ENCODE results near the gene DFFB. TPM values are rescaled to one million over a fixed set of nuclear protein-coding genes. Genes with fewer than 3 reads are reported as not detected.

Gene DFFB
- total and polyA plus RNA-seq, 2 of the 4 experiments (the other 2 are of a cell fraction), result 6.5 to 7.3 TPM

DNA sequence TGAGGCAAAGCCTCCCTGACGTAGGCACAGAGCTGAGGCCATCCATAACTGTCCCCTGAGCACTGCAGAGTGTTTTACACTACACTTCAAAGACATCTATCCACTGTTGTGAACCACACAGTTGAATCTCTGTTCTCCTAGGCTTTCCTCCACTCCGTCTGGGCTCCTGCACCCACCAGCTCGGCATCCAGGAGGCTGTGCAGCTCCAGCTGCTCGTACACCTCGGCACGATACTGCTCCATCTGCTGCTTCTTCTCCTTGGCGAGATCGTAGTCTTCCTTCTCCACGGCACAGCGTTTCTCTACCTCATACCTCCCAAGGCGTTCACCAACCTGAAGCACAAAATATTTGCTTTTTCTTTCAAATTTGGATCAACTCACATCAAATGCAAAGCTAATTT, 18.5 kb upstream of the DFFB start:
- H3K4me2 ChIP-seq (ENCODE audit: low read depth, low read length), result no peak overlapping the region
- H3K18ac ChIP-seq (ENCODE audit: low read depth, low read length), result no peak overlapping the region
- H4K20me1 ChIP-seq (ENCODE audit: insufficient read depth, low read length), result no peaks in the 10 kb centered on the region
- H4K8ac ChIP-seq (ENCODE audit: low read depth in 2 of 2, low read length in 2 of 2), result no peak overlapping the region
- H3K27me3 ChIP-seq (ENCODE audit: control insufficient read depth, insufficient read depth, low read length), result no peaks in the 10 kb centered on the region
- 97% methylated on average over 9 of the region's 11 CpGs; no CpG with 5 or more reads in 1 of the 2 experiments for WGBS, 2 experiments (ENCODE audit: extremely low coverage in 2 of 2, insufficient read length in 1 of 2)
- no peak overlapping the region for H2BK5ac ChIP-seq (ENCODE audit: low read depth, low read length, poor library complexity, severe bottlenecking)
- dilution Hi-C loops (cut with HindIII; ENCODE audit: low sequenced_read_pairs, unreplicated experiment), result no loop called here
- H3K23ac ChIP-seq (ENCODE audit: low read depth, low read length), result no peak overlapping the region
- no peak overlapping the region for H2AK5ac ChIP-seq (ENCODE audit: low read depth, low read length)
- peaks cover 5% of the 10 kb centered on the region for H3K9me3 ChIP-seq (ENCODE audit: control insufficient read depth, insufficient read depth, low read length)
- H3K56ac ChIP-seq (ENCODE audit: extremely low read depth, insufficient read depth, low read length), result no peak overlapping the region
- H4K5ac ChIP-seq (ENCODE audit: low read depth, low read length), result no peak overlapping the region
- H3K79me1 ChIP-seq (ENCODE audit: low read depth in 1 of 2, low read length in 2 of 2), result no peaks in the 10 kb centered on the region
- no peak for ATAC-seq (ENCODE audit: low read depth)
- intact Hi-C loops (cut with micrococcal nuclease), result no loop called here
- H2BK20ac ChIP-seq (ENCODE audit: low read depth, low read length), result no peak overlapping the region
- in situ Hi-C loops (cut with MboI; ENCODE audit: low sequenced_read_pairs), result no loop called here
- no peaks in the 10 kb centered on the region for H3K9me1 ChIP-seq (ENCODE audit: insufficient read depth, low read length)
- no peak overlapping the region for H4K91ac ChIP-seq (ENCODE audit: insufficient read depth, low read depth, low read length)
- H3K4ac ChIP-seq (ENCODE audit: low read depth, low read length), result no peak overlapping the region
- H3K36me3 ChIP-seq (ENCODE audit: control insufficient read depth, insufficient read depth, low read length), result peaks cover 50% of the 10 kb centered on the region
- H3K9ac ChIP-seq (ENCODE audit: low read depth, low read length), result no peak overlapping the region
- H2AFZ ChIP-seq (replicated peaks; ENCODE audit: low read length, poor library complexity), result no peak overlapping the region
- H3K4me3 ChIP-seq (ENCODE audit: insufficient read depth, low read depth, low read length), result no peak overlapping the region
- ChIA-PET POLR2A (ENCODE audit: unreplicated experiment) (no interaction called here), CTCF (no interaction called here)
- no peak for TF ChIP-seq MAFK (IDR thresholded peaks at IDR 0.05; ENCODE audit: low read depth, low read length)
- TF ChIP-seq RFX5 (IDR thresholded peaks at IDR 0.05; ENCODE audit: low read depth, low read length), result no peak
- TF ChIP-seq POLR2A (IDR thresholded peaks at IDR 0.05; ENCODE audit: low read depth, low read length), result no peak
- no peak for TF ChIP-seq FOS (IDR thresholded peaks at IDR 0.05; ENCODE audit: low read depth, low read length)
- TF ChIP-seq MXI1 (IDR thresholded peaks at IDR 0.05; ENCODE audit: borderline replicate concordance, low read depth, low read length), result no peak
- TF ChIP-seq CHD1 (IDR thresholded peaks at IDR 0.05; ENCODE audit: low read depth, low read length), result no peak
- no peak for TF ChIP-seq RAD21 (IDR thresholded peaks at IDR 0.05; ENCODE audit: low read length)
- no peak for TF ChIP-seq NFE2L2 (IDR thresholded peaks at IDR 0.05; ENCODE audit: low read depth, low read length)
- TF ChIP-seq CEBPB (IDR thresholded peaks at IDR 0.05; ENCODE audit: low read depth, low read length), result no peak
- TF ChIP-seq ELK1 (IDR thresholded peaks at IDR 0.05; ENCODE audit: borderline replicate concordance, low read depth, low read length), result no peak
- no peak for TF ChIP-seq USF2 (IDR thresholded peaks at IDR 0.05; ENCODE audit: low read depth, low read length)
- no peak for TF ChIP-seq BHLHE40 (IDR thresholded peaks at IDR 0.05; ENCODE audit: low read depth, low read length)
- TF ChIP-seq SMC3 (IDR thresholded peaks at IDR 0.05; ENCODE audit: low read depth, low read length), result no peak
- no peak for TF ChIP-seq RCOR1 (IDR thresholded peaks at IDR 0.05; ENCODE audit: insufficient replicate concordance, low read length)
- TF ChIP-seq MAZ (IDR thresholded peaks at IDR 0.05; ENCODE audit: borderline replicate concordance, low read depth, low read length), result no peak
- TF ChIP-seq, protein P1, sequence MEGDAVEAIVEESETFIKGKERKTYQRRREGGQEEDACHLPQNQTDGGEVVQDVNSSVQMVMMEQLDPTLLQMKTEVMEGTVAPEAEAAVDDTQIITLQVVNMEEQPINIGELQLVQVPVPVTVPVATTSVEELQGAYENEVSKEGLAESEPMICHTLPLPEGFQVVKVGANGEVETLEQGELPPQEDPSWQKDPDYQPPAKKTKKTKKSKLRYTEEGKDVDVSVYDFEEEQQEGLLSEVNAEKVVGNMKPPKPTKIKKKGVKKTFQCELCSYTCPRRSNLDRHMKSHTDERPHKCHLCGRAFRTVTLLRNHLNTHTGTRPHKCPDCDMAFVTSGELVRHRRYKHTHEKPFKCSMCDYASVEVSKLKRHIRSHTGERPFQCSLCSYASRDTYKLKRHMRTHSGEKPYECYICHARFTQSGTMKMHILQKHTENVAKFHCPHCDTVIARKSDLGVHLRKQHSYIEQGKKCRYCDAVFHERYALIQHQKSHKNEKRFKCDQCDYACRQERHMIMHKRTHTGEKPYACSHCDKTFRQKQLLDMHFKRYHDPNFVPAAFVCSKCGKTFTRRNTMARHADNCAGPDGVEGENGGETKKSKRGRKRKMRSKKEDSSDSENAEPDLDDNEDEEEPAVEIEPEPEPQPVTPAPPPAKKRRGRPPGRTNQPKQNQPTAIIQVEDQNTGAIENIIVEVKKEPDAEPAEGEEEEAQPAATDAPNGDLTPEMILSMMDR (conservative IDR thresholded peaks at IDR 0.05; ENCODE audit: low read depth, low read length), result no peak
- no peak overlapping the region for H3K14ac ChIP-seq (replicated peaks; ENCODE audit: low read depth, low read length)
- H2AK9ac ChIP-seq (replicated peaks; ENCODE audit: low read depth, low read length, poor library complexity), result no peak overlapping the region
- no TSS peak for BruUV-seq (replicated peaks)
- H2BK120ac ChIP-seq (ENCODE audit: low read depth, low read length), result no peak overlapping the region
- H3K4me1 ChIP-seq (ENCODE audit: control insufficient read depth, insufficient read depth, low read length), result no peaks in the 10 kb centered on the region
- no peak overlapping the region for H3K27ac ChIP-seq (ENCODE audit: insufficient read depth, low read length)
- DNase-seq, result no peak
- no peak overlapping the region for H2BK15ac ChIP-seq (ENCODE audit: low read depth, low read length)
